A549 (cell line): ENCODE data around the gene ELAPOR1. TPM values are rescaled to one million over a fixed set of nuclear protein-coding genes. Genes with fewer than 3 reads are reported as not detected.

Source experiments
- ATAC-seq, 2 experiments: fragments of 200-7000 bp in 1 of 2; fragments of >200 bp in 1 of 2; cut with Nextera tagmentation in 1 of 2; cut with Tn5 transposase in 1 of 2; 3 replicates each; pipeline versions ENCODE4 v1.8.0 to v1.9.1; 2018 to 2020; ENCODE audit warnings: mild to moderate bottlenecking in 1 of 2, moderate library complexity in 1 of 2
- CTCF ChIA-PET: fragments of 300-600 bp; sonication (Branson Sonifier 250); formaldehyde crosslinking; extraction: SDS; loops from one replicate; lab custom pipeline; 2021; ENCODE audit warnings: antibody characterized with exemption, inconsistent platforms; lab: Yijun Ruan, JAX
- POLR2A ChIA-PET: fragments of 350-600 bp; formaldehyde crosslinking; extraction: SDS; loops from one replicate; lab custom pipeline; 2021; ENCODE audit warnings: antibody characterized with exemption, inconsistent platforms; lab: Yijun Ruan, JAX
- DNase-seq, 2 experiments: peaks; one replicate each; pipeline versions ENCODE4 v3.0.0 to v3.0.0-alpha.2; 2011 to 2016; ENCODE audit warnings: low read depth in 1 of 2, low spot score in 1 of 2
- FAIRE-seq: peaks from 2 replicates; lab custom pipeline; 2011; peaks lifted over from hg19 to GRCh38; lab: Jason Lieb, UNC
- H3K27ac ChIP-seq, 2 experiments: fragments of >200 bp; sonication (Bioruptor Twin); formaldehyde crosslinking; 3 replicates each; pipeline ENCODE4 v1.5.1; 2016 to 2017
- H3K4me1 ChIP-seq: fragments of >200 bp; sonication (Bioruptor Twin); formaldehyde crosslinking; 3 replicates; pipeline ENCODE4 v1.6.1; 2016
- H3K4me2 ChIP-seq: fragments of >200 bp; sonication (Bioruptor Twin); formaldehyde crosslinking; 3 replicates; pipeline ENCODE4 v1.6.1; 2016
- H3K4me3 ChIP-seq: fragments of >200 bp; sonication (Bioruptor Twin); formaldehyde crosslinking; 3 replicates; pipeline ENCODE4 v1.5.1; 2016
- H3K9me3 ChIP-seq: fragments of >200 bp; sonication (Bioruptor Twin); formaldehyde crosslinking; 3 replicates; pipeline ENCODE4 v1.6.1; 2016
- BCL3 ChIP-seq: fragments of >200 bp; sonication (Bioruptor Twin); formaldehyde crosslinking; IDR thresholded peaks from 3 replicates; pipeline ENCODE4 v1.6.1; 2016
- BHLHE40 ChIP-seq: IDR thresholded peaks from 2 replicates; pipeline ENCODE4 v1.6.1; 2012; ENCODE audit warnings: low read depth, low read length, inconsistent platforms
- CHD4 ChIP-seq: fragments of 200-600 bp; sonication (generic); IDR thresholded peaks from 2 replicates; pipeline ENCODE4 v1.6.1; 2016; ENCODE audit warnings: antibody characterized with exemption, mild to moderate bottlenecking, borderline replicate concordance
- CTCF ChIP-seq: fragments of >200 bp; sonication (Bioruptor Twin); formaldehyde crosslinking; IDR thresholded peaks from 3 replicates; pipeline ENCODE4 v1.5.1; 2016
- E2F6 ChIP-seq: IDR thresholded peaks from 2 replicates; pipeline ENCODE4 v1.6.1; 2012; ENCODE audit warnings: low read depth, borderline replicate concordance
- EP300 ChIP-seq, 2 experiments: fragments of >200 bp; sonication (Bioruptor Twin); formaldehyde crosslinking; IDR thresholded peaks; 2 replicates in 1 of 2; 3 replicates in 1 of 2; pipeline ENCODE4 v1.6.1; 2016 to 2017
- FOSB ChIP-seq: fragments of 250-450 bp; sonication (Bioruptor Pico); IDR thresholded peaks from 2 replicates; pipeline ENCODE4 v1.5.0; 2020; ENCODE audit warnings: mild to moderate bottlenecking, moderate library complexity
- HDAC2 ChIP-seq: fragments of 200-600 bp; sonication (generic); IDR thresholded peaks from 2 replicates; pipeline ENCODE4 v1.6.1; 2016
- HES2 ChIP-seq: fragments of >200 bp; sonication (Bioruptor Twin); formaldehyde crosslinking; IDR thresholded peaks from 2 replicates; pipeline ENCODE4 v1.6.1; 2016
- HEYL ChIP-seq: fragments of 250-450 bp; sonication (Bioruptor Pico); IDR thresholded peaks from 2 replicates; pipeline ENCODE4 v1.8.0; 2021; ENCODE audit warnings: mild to moderate bottlenecking, moderate library complexity
- HOXB5 ChIP-seq: fragments of 250-450 bp; sonication (Bioruptor Pico); IDR thresholded peaks from 2 replicates; pipeline ENCODE4 v1.5.0; 2020; ENCODE audit warnings: mild to moderate bottlenecking, moderate library complexity
- JUN ChIP-seq, 2 experiments: fragments of >200 bp; sonication (Bioruptor Twin); formaldehyde crosslinking; IDR thresholded peaks; 2 replicates in 1 of 2; 3 replicates in 1 of 2; pipeline ENCODE4 v1.6.1; 2016 to 2017
- MAZ ChIP-seq: fragments of 150-350 bp; IDR thresholded peaks from 2 replicates; pipeline ENCODE4 v1.6.1; 2014; ENCODE audit warnings: antibody characterized with exemption, low read depth, low read length, borderline replicate concordance
- NFE2L2 ChIP-seq: fragments of 150-350 bp; conservative IDR thresholded peaks from 2 replicates; pipeline ENCODE4 v1.6.1; 2014; ENCODE audit warnings: low read length
- NPAS2 ChIP-seq: fragments of 250-450 bp; sonication (Bioruptor Pico); IDR thresholded peaks from 2 replicates; pipeline ENCODE4 v1.8.0; 2022; ENCODE audit warnings: mild to moderate bottlenecking, moderate library complexity, borderline replicate concordance
- NR3C1 ChIP-seq: fragments of >200 bp; sonication (Bioruptor Twin); formaldehyde crosslinking; IDR thresholded peaks from 3 replicates; pipeline ENCODE4 v1.6.1; 2017
- PHF8 ChIP-seq: fragments of 200-600 bp; sonication (generic); IDR thresholded peaks from 2 replicates; pipeline ENCODE4 v1.6.1; 2016; ENCODE audit warnings: low read depth, mild to moderate bottlenecking, antibody characterized with exemption, moderate library complexity, borderline replicate concordance
- POLR2A ChIP-seq: IDR thresholded peaks from 2 replicates; pipeline ENCODE4 v1.6.1; 2012; ENCODE audit warnings: mild to moderate bottlenecking, low read length
- RAD21 ChIP-seq, 2 experiments: fragments of >200 bp in 1 of 2; sonication (Bioruptor Twin) in 1 of 2; formaldehyde crosslinking in 1 of 2; IDR thresholded peaks in 1 of 2; conservative IDR thresholded peaks in 1 of 2; 2 replicates in 1 of 2; 3 replicates in 1 of 2; pipeline ENCODE4 v1.6.1; 2012 to 2018; ENCODE audit warnings: inconsistent platforms in 1 of 2
- RCOR1 ChIP-seq: fragments of 150-350 bp; IDR thresholded peaks from 2 replicates; pipeline ENCODE4 v1.6.1; 2014; ENCODE audit warnings: antibody characterized with exemption, low read length, low read depth
- RFX5 ChIP-seq: fragments of 450-650 bp; IDR thresholded peaks from 2 replicates; pipeline ENCODE4 v1.7.1; 2014; ENCODE audit warnings: antibody characterized with exemption, mild to moderate bottlenecking, moderate library complexity
- TFCP2L1 ChIP-seq: fragments of 250-450 bp; sonication (Bioruptor Pico); IDR thresholded peaks from 2 replicates; pipeline ENCODE4 v1.5.0; 2021; ENCODE audit warnings: mild to moderate bottlenecking
- USF2 ChIP-seq: fragments of 450-650 bp; IDR thresholded peaks from 2 replicates; pipeline ENCODE4 v1.6.1; 2014; ENCODE audit warnings: antibody characterized with exemption
- ZC3H11A ChIP-seq: fragments of 450-650 bp; IDR thresholded peaks from 2 replicates; pipeline ENCODE4 v1.6.1; 2014; ENCODE audit warnings: antibody characterized with exemption, mild to moderate bottlenecking
- ZFP36 ChIP-seq: fragments of 450-650 bp; IDR thresholded peaks from 2 replicates; pipeline ENCODE4 v1.6.1; 2014; ENCODE audit warnings: borderline replicate concordance; ENCODE audit not compliant: partially characterized antibody
- WGBS: methylation state at CpG from one replicate; pipeline ENCODE4 v1.1.6; 2017; ENCODE audit errors: missing lambda C conversion rate; 5-methylcytosine and 5-hydroxymethylcytosine counted together
- polyA plus RNA-seq, 4 experiments: library from polyadenylated mRNA; depleted of rRNA in 3 of 4; stranded (reverse); fragments of >200 nt; fragmentation: RNase III in 1 of 4; extraction: RNeasy Plus Mini Kit Qiagen cat#74134 plus additional on column Dnase treatment in 1 of 4; gene quantifications; 2 replicates in 3 of 4; 3 replicates in 1 of 4; pipeline ENCODE4 v1.2.3, GENCODE V29; 2011 to 2017
- TF ChIP-seq, protein P1 (sequence below): fragments of 250-450 bp; sonication (Bioruptor Pico); IDR thresholded peaks from 2 replicates; pipeline ENCODE4 v1.5.0; 2021; ENCODE audit warnings: mild to moderate bottlenecking, moderate library complexity, borderline replicate concordance
- TF ChIP-seq, protein P2 (sequence below): fragments of 150-350 bp; IDR thresholded peaks from 2 replicates; pipeline ENCODE4 v1.6.1; 2014; ENCODE audit warnings: low read depth, mild to moderate bottlenecking, low read length

Gene ELAPOR1
- polyA plus RNA-seq, 2 of the 4 experiments (the other 2 are of a cell fraction) = 0.37 to 0.56 TPM

DNA sequence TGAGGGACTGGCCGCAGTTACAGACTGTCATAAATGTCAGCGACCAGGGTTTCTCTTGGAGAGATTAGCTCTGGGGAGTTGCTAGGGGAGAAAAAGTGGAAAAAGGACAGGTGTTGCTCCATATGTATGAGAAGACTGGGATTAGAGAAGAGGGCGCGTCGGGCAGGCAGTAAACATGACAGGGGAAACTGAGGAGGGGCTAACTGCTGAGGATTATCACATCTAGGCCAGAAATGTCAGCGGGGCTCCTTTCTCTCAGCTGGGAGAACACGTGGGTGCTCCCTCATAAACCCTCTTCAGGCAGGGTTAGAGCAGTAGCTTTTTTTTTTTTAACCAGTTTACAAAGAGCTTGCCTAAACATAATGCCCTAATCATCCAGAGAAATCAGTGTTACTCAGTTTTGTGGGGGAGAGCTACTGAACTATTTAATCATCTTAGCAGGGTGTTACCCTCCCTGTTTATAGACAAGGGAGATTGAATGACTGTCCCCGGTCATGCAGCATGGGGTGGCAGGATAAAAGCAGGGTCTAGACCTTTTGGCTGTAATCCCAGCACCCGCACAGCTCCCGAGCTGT lies 35.2 kb downstream of the ELAPOR1 start:
- DNase-seq (no peak), ATAC-seq (no peak), FAIRE-seq (no peak)
- no peaks in the 10 kb centered on the region for H3K9me3 ChIP-seq
- CTCF ChIA-PET = interaction anchor here (1.3 to 1.6 kb wide), 2 partner anchors 36 to 49 kb away, joined by 3 to 5 read pairs; no protein-coding TSS in a partner anchor
- 81% methylated on average over 8 of the region's 10 CpGs for WGBS
- POLR2A ChIA-PET = no interaction called here
- peaks cover 15% of the 10 kb centered on the region for H3K4me1 ChIP-seq
- no peak overlapping the region for H3K27ac ChIP-seq
- no peak overlapping the region for H3K4me2 ChIP-seq
- TF ChIP-seq E2F6 (no peak), POLR2A (no peak), PHF8 (no peak), CTCF (no peak), MAZ (no peak), CHD4 (no peak), RAD21 (conservative IDR thresholded peaks at IDR 0.05 in 1 of 2, IDR thresholded peaks at IDR 0.05 in 1 of 2) (no peak), NR3C1 (no peak), NFE2L2 (no peak), JUN (IDR thresholded peaks at IDR 0.05) (no peak), HOXB5 (CRISPR knock-in tag) (no peak), HDAC2 (no peak), HES2 (no peak), HEYL (CRISPR knock-in tag) (no peak), RFX5 (no peak)
- TF ChIP-seq, all 56 proteins: peak for 0
- no peak overlapping the region for H3K4me3 ChIP-seq

DNA sequence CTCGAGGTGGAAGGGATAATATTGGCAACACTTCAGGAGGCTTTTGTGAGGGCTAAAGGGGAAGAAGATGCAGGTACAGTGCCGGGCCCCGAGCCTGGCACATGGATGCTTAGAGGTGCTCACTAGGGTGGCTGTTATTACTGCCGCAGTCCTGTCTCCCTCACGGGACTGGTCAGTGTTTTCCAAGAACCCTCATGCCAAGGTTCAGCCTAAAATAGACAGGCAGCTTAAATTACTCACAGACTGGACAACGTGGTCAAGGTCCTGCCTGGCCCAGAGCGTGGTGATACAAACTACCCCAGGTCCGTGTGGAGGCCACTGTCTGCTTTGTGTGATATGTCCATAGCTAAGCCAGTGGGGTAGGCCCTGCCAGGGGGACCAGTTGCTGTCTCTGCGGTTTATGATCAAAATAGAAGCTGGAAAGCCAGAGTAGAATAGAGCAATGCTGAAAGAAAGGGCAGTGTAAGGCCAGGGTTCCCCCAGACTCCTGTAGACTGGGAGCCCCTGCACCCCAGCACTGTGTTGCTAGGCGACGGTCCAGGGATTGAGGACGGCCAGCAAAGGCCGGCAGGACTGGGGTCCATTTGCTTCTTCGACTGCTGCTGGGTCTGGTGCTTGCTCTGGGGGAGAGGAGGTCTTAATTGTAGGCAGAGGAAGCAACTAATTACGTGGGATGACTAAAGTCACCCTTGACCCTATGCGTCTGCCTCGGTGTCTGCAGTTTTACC lies 36.1 kb downstream of the ELAPOR1 start:
- TF ChIP-seq FOSB = no peak
- TF ChIP-seq EP300 (IDR thresholded peaks at IDR 0.05) = no peak
- TF ChIP-seq ZC3H11A = no peak
- no peak for TF ChIP-seq RCOR1
- no peak for TF ChIP-seq HEYL (CRISPR knock-in tag)
- TF ChIP-seq NPAS2 (CRISPR knock-in tag) = no peak
- TF ChIP-seq, protein P1, sequence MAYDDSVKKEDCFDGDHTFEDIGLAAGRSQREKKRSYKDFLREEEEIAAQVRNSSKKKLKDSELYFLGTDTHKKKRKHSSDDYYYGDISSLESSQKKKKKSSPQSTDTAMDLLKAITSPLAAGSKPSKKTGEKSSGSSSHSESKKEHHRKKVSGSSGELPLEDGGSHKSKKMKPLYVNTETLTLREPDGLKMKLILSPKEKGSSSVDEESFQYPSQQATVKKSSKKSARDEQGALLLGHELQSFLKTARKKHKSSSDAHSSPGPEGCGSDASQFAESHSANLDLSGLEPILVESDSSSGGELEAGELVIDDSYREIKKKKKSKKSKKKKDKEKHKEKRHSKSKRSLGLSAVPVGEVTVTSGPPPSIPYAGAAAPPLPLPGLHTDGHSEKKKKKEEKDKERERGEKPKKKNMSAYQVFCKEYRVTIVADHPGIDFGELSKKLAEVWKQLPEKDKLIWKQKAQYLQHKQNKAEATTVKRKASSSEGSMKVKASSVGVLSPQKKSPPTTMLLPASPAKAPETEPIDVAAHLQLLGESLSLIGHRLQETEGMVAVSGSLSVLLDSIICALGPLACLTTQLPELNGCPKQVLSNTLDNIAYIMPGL = no peak
- no peak for TF ChIP-seq BHLHE40
- TF ChIP-seq NFE2L2 = no peak
- TF ChIP-seq RAD21 (conservative IDR thresholded peaks at IDR 0.05 in 1 of 2, IDR thresholded peaks at IDR 0.05 in 1 of 2) = no peak
- TF ChIP-seq USF2 = no peak
- TF ChIP-seq BCL3 = no peak
- TF ChIP-seq TFCP2L1 = no peak
- no peak for TF ChIP-seq ZFP36
- TF ChIP-seq E2F6 = no peak
- TF ChIP-seq, protein P2, sequence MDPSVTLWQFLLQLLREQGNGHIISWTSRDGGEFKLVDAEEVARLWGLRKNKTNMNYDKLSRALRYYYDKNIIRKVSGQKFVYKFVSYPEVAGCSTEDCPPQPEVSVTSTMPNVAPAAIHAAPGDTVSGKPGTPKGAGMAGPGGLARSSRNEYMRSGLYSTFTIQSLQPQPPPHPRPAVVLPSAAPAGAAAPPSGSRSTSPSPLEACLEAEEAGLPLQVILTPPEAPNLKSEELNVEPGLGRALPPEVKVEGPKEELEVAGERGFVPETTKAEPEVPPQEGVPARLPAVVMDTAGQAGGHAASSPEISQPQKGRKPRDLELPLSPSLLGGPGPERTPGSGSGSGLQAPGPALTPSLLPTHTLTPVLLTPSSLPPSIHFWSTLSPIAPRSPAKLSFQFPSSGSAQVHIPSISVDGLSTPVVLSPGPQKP = no peak
- POLR2A ChIA-PET = no interaction called here
- Histone ChIP-seq H3K27ac (no peak overlapping the region), H3K4me1 (peaks cover 15% of the 10 kb centered on the region), H3K4me2 (no peak overlapping the region), H3K9me3 (no peaks in the 10 kb centered on the region), H3K4me3 (no peak overlapping the region)
- no peak for ATAC-seq
- DNase-seq = no peak
- no peak for FAIRE-seq
- 78% methylated on average over 17 of the region's 17 CpGs for WGBS
- CTCF ChIA-PET = interaction anchor here (1.0 to 1.6 kb wide), 3 partner anchors 37 to 50 kb away, joined by 3 to 5 read pairs (median 4); no protein-coding TSS in a partner anchor
